ENCODE results near the gene BEST1. TPM values are rescaled to one million over a fixed set of nuclear protein-coding genes. Genes with fewer than 3 reads are reported as not detected.

The BEST1 gene
- total RNA-seq, 1 experiment from 2014 or later: 2.3 TPM

GRCh38 chr11:61910187-61911127 is 39.7 kb upstream of the BEST1 start:
- Histone ChIP-seq H3K36me3 (ENCODE audit: control insufficient read depth in 1 of 2, insufficient read depth in 2 of 2, low read length in 2 of 2) (no peaks in the 10 kb centered on the region), H3K9me2 (ENCODE audit: insufficient read depth) (no peaks in the 10 kb centered on the region), H3K4me3 (replicated peaks in 1 of 2; ENCODE audit: low read depth in 1 of 2, low read length in 2 of 2) (no peak overlapping the region), H3K27me3 (ENCODE audit: insufficient read depth, low read length) (no peaks in the 10 kb centered on the region), H3K9me3 (ENCODE audit: control insufficient read depth in 1 of 2, insufficient read depth in 1 of 2, low read depth in 1 of 2, low read length in 2 of 2) (no peaks in the 10 kb centered on the region), H3K9ac (ENCODE audit: low read length) (no peak overlapping the region), H3K4me2 (ENCODE audit: low read length) (no peak overlapping the region), H2AFZ (ENCODE audit: low read depth, low read length, poor library complexity, severe bottlenecking) (no peak overlapping the region), H4K20me1 (ENCODE audit: insufficient read depth) (no peaks in the 10 kb centered on the region), H3K27ac (ENCODE audit: low read depth, low read length) (no peak overlapping the region), H3K4me1 (ENCODE audit: control insufficient read depth in 1 of 2, insufficient read depth in 2 of 2, low read length in 2 of 2) (no peaks in the 10 kb centered on the region), H3K79me2 (ENCODE audit: insufficient read depth, low read length) (no peaks in the 10 kb centered on the region)
- ChIA-PET CTCF (interaction anchor here (3.2 kb wide), 1 partner anchor 12 kb away, joined by 21 read pairs; no protein-coding TSS in a partner anchor), POLR2A (interaction anchor here (0.7 kb wide), 1 partner anchor 124 kb away, joined by 4 read pairs; no protein-coding TSS in a partner anchor), RAD21 (ENCODE audit: low non-redundant PET in 1 of 2, low total read pairs in 2 of 2, uncharacterized antibody in 2 of 2, unreplicated experiment in 2 of 2) (no interaction called here)
- ATAC-seq (no peak), DNase-seq (ENCODE audit: low read depth, low spot score) (no peak)
- intact Hi-C loops (cut with micrococcal nuclease): no loop called here
- TF ChIP-seq ELF1 (IDR thresholded peaks at IDR 0.05; ENCODE audit: borderline replicate concordance, low read depth): no peak
- TF ChIP-seq CBX3 (IDR thresholded peaks at IDR 0.05; ENCODE audit: low read depth): no peak
- no peak for TF ChIP-seq ZBTB33 (IDR thresholded peaks at IDR 0.05; ENCODE audit: extremely low read depth, insufficient replicate concordance, low read length)
- no peak for TF ChIP-seq TCF7L2 (IDR thresholded peaks at IDR 0.05; ENCODE audit: borderline replicate concordance, extremely low read depth, insufficient read depth, insufficient read length)
- TF ChIP-seq ATF3 (IDR thresholded peaks at IDR 0.05): no peak
- TF ChIP-seq POLR2A (IDR thresholded peaks at IDR 0.05; ENCODE audit: borderline replicate concordance, extremely low read depth, insufficient read depth, insufficient read length): no peak
- TF ChIP-seq EGR1 (IDR thresholded peaks at IDR 0.05; ENCODE audit: low read depth): no peak
- no peak for TF ChIP-seq FOSL1 (IDR thresholded peaks at IDR 0.05; ENCODE audit: low read depth)
- no peak for TF ChIP-seq POLR2AphosphoS5 (IDR thresholded peaks at IDR 0.05; ENCODE audit: low read depth, low read length)
- TF ChIP-seq SP1 (IDR thresholded peaks at IDR 0.05; ENCODE audit: low read depth): no peak
- TF ChIP-seq CEBPB (IDR thresholded peaks at IDR 0.05; ENCODE audit: low read depth): no peak
- TF ChIP-seq SIN3A (IDR thresholded peaks at IDR 0.05; ENCODE audit: low read depth): no peak
- TF ChIP-seq ZNF274 (IDR thresholded peaks at IDR 0.05; ENCODE audit: low read depth, low read length): no peak
- no peak for TF ChIP-seq REST (IDR thresholded peaks at IDR 0.05; ENCODE audit: low read depth)
- TF ChIP-seq YY1 (IDR thresholded peaks at IDR 0.05; ENCODE audit: extremely low read depth, insufficient replicate concordance, low read depth, low read length): no peak
- TF ChIP-seq EZH2phosphoT487 (IDR thresholded peaks at IDR 0.05; ENCODE audit: borderline replicate concordance): no peak
- TF ChIP-seq EZH2 (IDR thresholded peaks at IDR 0.05): no peak
- TF ChIP-seq RAD21 (IDR thresholded peaks at IDR 0.05; ENCODE audit: low read depth): no peak
- TF ChIP-seq SRF (IDR thresholded peaks at IDR 0.05; ENCODE audit: low read depth): no peak
- no TSS peak for BruUV-seq (replicated peaks)

Measured in HCT116 (cell line).